Limb (tissue), 2 donors: ENCODE data around the gene RELCH.
A peak's percentile ranks its signal among the peaks of the same experiment; 100 is the strongest.
"Not testable (repeated sequence)": the region's sequence is repeated elsewhere in the genome, so short reads cannot be mapped to it uniquely, and the experiment has no call there.

Source experiments
- DNase-seq, 2 donors: peaks; one replicate each; pipeline ENCODE4 v3.0.0-alpha.2; 2016; ENCODE audit errors: extremely low spot score in 2 of 2

The RELCH gene, protein sequence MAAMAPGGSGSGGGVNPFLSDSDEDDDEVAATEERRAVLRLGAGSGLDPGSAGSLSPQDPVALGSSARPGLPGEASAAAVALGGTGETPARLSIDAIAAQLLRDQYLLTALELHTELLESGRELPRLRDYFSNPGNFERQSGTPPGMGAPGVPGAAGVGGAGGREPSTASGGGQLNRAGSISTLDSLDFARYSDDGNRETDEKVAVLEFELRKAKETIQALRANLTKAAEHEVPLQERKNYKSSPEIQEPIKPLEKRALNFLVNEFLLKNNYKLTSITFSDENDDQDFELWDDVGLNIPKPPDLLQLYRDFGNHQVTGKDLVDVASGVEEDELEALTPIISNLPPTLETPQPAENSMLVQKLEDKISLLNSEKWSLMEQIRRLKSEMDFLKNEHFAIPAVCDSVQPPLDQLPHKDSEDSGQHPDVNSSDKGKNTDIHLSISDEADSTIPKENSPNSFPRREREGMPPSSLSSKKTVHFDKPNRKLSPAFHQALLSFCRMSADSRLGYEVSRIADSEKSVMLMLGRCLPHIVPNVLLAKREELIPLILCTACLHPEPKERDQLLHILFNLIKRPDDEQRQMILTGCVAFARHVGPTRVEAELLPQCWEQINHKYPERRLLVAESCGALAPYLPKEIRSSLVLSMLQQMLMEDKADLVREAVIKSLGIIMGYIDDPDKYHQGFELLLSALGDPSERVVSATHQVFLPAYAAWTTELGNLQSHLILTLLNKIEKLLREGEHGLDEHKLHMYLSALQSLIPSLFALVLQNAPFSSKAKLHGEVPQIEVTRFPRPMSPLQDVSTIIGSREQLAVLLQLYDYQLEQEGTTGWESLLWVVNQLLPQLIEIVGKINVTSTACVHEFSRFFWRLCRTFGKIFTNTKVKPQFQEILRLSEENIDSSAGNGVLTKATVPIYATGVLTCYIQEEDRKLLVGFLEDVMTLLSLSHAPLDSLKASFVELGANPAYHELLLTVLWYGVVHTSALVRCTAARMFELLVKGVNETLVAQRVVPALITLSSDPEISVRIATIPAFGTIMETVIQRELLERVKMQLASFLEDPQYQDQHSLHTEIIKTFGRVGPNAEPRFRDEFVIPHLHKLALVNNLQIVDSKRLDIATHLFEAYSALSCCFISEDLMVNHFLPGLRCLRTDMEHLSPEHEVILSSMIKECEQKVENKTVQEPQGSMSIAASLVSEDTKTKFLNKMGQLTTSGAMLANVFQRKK

DNA sequence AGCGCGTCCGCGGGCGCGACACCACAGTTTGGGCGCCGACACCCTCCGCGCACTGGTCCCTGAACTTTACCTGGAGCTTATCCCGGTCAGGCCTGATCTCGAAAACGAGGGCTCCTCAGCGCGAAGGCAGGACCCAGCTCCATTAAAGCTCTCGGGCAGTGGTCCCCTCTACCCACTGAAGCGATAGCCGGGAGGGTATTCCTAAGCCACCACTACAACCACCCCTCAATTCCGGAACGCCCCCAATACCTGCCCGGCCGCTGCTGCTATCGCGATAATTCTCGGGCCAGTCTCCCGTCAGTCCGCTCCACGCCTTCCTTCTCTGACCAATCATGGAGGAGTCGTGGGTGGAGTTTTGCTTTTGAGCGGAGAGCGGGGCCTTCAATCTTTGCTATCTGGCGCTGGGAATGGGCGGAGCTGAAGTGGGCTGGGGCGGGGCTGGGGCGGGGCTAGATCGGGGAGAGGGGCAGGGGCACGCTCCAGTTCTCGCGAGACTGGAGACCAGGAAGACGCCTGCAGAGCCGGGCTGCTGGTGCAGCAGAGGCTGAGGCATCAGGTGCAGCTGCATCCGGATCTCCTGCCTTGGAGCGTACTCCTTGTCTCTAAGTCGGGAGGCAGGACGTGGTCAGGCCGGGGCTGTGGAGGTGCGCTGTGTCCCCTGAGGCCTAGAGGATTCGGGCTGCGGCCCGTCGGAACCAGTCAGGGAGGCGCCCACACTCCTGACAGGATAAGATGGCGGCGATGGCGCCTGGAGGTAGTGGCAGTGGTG lies at the start of gene RELCH, which contains the start of gene PIGN:
RELCH (plus strand) TSS at position 482 of the 769 bp plus-strand sequence; CDS start at position 733, 251 bp downstream.
PIGN (minus strand) TSS at position 283 of the 769 bp plus-strand sequence. CDS start 25,703 bp downstream, outside the sequence.
- DNase-seq, result peak; percentile 98 to 99

DNA sequence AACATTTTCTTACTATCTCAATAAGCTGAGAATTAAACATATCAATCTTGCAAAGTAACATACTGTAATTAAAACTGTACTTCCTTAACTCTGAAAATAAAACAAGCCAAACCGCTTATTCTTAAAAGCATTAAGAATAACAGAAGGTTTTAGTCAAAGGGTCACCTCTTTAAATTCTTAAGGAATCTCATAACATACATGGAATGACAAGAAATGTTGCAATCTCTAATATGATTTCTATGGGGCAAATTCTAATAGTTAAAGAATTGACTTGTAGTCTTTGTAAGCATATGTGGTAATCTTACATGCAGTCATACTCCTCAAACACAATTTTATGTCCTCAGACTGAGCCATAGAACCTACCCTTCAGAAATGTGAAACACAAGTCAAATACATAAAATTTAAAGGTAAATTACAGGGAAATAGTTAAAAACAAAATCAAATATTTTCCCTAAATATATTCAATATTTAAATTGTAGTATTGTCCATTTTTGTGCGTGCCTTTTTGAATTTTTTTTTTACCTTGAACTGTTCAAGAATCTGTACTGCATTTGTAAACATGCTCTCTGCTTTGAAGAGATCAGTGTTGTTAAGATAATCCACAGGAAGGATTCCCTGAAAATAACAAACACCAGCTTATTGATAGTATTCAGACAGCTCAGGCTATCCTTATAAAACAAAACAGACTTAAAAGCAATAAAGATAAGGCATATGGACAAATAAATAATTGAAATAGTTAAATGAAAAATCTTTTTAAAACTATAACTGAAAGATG lies 48.4 kb upstream of the RELCH start:
- no peak for DNase-seq

DNA sequence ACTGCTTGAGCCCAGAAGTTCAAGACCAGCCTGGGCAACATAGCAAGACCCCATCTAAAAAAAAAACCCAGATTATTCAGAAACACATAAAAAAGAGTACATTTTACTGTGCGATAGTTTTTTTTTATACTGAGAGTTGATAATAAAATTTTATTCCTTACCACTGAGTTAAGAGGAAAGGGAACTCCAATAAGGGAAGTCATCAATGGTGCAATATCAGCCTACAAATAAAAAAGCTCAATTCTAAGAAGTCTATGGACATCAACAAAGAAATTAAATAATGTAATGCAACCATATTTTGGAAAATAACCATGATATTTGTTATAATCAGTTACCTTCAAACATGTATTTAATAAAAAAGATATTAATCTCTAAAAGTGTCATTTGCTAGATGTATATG lies 46.8 kb upstream of the RELCH start:
- DNase-seq, result no peak

DNA sequence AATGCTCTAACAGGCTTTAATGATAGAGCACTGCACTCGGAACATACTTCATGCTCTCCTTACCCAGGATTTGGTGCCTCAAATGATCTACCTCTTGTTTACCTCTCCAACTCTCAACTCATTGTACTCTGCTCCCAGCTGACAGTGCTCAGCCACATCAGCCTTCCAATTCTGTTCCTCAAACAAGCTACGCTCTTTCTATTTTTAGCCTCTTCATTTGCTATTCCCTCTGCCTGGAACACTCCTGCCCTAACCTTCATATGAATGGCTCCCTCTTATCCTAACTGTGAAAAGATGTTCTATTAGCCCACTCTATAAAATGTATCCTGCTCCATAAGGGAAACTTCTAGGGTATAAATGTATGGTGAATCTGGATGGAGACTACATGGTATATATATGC lies 42.7 kb upstream of the RELCH start:
- no peak for DNase-seq

DNA sequence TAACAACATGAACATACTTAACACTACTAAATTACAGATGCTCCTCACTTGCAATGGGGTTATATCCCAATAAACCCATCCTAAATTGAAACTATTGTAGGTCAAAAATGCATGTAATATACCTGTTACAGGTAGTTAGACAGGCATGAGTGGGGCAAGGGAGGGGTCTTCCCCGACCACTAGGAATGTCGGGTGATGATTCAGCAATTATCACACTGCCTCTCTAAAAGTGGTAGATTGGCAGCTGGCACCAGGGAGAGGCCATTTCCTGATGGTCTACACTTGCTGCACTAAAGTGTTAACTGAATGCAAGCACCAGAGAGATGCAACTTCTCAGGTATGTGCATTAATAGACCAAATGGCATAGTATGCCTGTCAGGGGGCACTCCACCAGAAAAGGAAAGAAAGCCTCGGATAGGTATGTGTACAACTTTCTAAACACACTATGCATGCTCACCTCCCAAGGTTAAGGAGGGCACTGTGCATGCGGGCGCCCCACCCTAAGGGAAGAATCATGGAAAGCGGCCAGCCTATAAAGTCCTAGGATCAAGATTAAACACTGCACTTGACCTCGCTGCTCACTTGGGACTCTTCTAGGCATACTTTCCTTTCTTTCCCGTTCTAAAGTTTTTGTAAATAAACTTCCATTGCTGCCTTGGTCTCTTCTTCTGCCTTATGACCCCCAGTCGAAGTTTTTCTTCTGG lies 35.8 kb upstream of the RELCH start:
- DNase-seq, result no peak

DNA sequence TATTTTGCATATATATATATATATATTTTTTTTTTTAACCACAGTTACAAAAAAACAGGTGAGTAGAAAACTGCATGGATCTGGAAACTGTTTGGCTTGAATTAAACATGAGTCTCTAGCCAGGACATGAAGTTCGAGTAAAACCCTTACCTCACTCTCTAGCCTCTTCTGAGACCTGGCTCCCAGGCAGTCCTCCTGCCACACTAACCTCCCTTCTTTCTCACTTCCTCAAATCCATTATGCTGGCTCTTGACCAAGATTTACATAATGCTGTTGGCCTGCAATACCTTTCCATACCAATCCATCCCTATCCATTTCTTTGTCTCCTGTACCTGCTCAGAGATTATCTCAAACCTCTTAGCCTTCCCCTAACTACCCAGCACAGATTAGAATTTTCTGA lies 34.2 kb upstream of the RELCH start:
- no peak for DNase-seq

DNA sequence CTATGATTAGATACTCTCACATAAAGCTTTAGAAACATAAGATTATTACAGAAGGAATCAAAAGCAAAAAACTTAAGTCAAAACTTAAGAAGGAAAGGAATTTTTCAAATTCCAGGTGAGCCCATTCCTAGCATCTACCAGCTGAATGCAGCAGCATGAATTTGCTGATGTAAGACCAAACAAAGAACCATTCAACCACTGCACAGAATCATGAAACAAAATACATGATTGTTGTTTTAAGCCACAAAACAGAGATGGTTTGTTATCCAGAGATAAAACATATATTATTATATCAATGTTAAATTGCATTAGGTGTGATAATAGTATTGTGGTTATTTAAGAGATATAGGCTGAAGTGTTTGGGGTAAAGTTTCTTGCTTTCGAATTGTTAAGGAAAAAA lies 29.2 kb upstream of the RELCH start:
- DNase-seq, result no peak

DNA sequence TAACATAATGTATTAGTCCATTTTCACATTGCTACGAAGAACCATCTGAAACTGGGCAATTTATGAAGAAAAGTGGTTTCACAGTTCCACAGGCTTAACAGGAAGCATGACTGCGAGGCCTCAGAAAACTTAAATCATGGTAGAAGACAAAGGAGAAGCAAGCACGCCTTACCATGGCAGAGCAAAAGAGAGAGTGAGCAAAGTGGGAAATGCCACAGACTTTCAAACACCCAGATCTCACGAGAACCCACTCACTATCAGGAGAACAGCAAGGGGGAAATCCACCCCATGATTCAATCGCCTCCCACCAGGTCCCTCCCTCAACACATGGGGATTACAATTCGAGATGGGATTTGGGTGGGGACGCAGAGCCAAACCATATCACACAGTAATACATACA lies 22.7 kb upstream of the RELCH start:
- DNase-seq, result no peak

DNA sequence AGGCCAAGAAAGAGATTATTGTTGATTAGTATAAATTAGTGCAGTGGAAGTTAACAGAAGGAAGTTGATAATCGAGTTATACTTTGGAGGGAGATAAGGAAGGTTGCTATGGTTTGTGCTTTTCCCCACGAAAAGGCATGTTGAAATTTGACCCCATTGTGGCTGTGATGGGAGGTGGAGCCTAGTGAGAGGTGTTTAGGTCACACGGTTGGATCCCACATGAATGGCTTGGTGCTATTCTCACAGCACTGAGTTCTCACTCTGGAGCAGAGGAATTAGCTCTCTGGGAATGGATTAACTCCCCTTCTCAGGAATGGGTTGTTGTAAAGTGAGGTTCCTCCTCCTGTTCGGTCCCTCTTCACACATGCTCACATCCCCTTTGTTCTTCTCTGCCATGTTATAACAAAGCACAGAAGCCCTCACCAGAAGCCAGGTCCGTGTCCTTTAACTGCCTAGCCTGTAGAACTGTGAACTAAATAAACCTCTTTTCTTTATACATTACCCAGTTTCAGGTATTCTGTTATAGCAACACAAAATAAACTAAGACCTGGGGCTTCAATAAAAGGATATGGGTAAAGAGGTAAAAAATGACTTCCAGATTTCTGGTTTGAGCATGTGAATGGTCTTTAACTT lies 22.1 kb upstream of the RELCH start:
- no peak for DNase-seq

DNA sequence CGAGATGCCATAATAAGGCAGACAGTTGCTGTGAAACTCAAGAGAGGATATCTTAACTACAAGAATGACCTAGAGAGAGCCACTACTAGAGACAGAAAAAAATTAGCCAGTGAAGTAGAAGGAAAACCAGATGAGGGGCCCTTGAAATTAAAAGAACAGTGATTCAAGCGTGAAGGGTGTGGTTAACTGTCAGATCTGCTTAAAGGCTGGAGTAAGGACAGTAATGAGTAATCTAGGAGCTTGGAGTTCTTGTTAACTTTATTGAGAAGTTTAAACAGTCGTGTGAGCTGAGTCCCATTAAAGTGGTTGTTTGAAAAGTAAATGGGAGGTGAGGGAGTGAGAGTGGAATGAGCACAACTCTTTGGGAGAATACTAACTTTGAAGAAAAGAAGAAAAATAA lies 21.5 kb upstream of the RELCH start:
- DNase-seq, result no peak

DNA sequence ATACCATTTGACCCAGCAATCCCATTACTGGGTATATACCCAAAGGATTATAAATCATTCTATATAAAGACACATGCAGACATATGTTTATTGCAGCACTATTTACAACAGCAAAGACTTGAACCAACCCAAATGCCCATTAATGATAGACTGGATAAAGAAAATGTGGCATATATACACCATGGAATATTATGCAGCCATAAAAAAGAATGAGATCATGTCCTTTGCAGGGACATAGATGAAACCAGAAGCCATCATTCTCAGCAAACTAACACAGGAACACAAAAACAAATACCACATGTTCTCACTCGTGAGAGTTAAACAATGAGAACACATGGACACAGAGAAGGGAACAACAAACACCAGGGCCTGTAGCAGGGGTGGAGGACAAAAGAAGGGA lies 20.5 kb upstream of the RELCH start:
- DNase-seq, result not testable (repeated sequence)

DNA sequence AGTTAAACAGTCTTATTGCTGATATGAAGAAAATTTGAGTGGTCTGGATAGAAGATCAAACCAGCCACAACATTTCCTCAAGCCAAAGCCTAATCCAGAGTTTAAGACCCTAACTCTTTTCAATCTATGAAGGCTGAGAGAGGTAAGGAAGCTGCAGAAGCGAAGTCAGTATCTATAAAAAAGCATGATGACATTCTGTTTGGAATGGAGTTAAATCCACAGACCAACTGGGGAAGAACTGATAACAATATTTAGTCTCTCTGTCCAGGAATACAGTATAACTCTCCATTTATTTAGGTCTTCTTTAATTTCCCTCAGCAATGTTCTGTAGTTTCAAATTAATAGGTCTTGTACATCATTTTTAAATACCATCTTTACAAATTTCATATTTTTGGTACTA lies 16.2 kb upstream of the RELCH start:
- DNase-seq, result no peak

DNA sequence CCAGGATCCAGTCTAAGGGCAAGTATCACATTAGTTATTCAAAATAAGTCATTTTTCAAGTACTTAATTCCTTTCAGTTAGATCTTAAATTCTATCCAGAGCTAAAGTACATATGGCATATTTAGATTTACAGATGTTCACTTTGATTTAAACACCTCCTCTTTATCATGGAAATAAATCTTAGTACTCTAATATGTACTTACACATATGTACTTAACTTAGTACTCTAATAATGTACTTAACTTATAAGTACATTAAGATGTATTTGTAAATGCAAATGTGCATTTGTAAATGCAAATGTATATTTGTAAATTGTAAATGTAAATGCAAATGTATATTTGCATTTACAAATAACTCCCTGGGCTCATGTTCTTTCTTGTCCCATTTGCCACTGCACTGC lies 14.8 kb upstream of the RELCH start:
- DNase-seq, result no peak

DNA sequence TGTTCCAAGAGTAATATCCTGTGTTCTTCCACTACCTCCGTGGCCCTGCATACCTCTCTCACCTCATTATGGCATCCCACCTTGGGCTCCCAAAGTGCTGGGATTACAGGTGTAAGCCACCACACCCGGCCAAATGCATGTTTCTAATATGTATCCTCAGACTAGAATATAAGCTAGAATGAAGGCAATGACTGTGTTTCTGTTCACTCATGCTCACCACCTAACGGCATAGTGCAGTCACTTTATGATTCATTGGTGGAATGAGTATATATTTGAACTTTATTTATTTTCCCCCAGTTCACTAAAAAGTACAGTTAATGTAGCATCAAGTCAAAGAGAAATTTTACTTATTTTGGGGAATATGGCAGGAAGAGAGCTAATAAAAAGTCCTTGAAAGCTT lies 11.5 kb upstream of the RELCH start:
- DNase-seq, result no peak

DNA sequence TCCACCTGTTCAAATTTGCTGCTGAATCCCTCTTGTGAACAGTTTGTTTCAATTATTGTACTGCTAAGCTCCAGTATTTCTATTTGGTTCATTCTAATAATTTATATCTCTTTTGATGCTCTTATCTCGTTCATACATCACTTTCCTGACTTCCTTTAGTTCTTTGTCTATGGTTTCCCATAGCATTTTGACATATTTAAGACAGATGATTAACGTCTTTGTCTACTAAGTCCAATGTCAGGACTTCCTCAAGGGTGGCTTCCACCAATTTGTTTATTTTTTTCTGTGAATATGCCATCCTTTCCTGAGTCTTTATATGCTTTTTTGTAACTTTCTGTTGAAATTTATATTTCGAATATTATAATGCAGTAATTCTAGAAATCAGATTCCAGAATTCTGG lies 9.8 kb upstream of the RELCH start:
- no peak for DNase-seq

DNA sequence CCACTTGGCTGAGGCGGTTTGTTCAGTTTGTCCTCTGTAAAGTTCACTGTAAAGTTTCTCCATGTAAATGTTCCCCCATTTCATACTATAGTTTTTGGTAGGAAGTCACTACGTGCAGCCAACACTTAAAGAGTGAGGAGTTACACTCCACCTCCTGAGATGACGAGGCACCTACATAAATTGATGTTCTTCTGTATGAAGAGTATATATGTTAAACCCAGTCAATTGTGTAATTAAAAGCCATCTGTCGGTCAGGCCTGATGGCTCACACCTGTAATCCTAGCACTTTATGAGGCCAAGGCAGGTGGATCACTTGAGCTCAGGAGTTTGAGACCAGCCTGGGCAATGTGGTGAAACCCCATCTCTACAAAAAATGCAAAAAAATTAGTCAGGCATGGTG lies 7.8 kb upstream of the RELCH start:
- DNase-seq, result no peak

DNA sequence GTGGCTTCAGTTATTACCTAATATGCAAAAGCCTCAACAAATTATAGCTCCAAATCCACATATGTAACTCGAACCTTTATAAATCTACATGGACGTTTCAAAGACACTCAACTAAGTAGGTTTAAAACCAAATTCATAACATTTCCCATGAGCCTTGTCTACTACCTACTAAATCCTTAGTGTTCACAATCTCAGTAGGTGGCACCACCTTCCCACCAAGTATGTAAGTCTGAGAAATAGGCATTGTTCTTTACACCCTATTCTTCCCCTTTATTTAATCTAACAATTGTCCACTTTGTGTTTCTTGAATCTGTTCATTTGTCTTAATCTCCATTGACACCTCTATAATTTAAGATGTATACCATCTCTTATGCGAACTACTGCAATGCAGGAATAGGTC lies 4.8 kb upstream of the RELCH start:
- no peak for DNase-seq

DNA sequence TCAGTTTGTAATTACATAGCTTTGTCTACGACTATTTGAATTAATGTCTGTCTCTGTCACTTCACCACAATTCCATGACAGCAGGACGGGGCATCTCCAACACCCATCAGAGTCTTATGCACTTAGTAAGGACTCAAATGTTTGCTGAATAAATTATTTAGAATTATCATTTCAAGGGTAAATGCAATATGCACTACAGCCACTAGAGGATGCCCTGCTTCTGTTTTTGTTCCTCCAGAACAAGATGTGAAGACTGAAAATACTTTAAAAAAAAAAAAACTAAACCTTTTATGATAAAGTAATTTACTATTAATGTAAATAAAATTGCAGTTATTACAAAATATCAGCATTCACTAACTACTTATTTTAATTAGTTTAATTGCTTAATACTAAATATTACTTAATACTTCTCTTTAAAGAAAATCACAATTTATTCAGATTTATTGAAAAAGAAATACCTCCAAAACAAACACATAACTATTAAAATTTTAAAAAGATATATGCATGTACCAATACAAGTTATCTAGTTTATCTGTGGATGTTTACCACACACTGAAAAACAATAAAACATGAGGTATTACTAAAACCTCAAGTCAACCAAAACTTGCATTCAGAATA lies 3.4 kb upstream of the RELCH start:
- DNase-seq, result peak in 1 of 2 donors; percentile 52

DNA sequence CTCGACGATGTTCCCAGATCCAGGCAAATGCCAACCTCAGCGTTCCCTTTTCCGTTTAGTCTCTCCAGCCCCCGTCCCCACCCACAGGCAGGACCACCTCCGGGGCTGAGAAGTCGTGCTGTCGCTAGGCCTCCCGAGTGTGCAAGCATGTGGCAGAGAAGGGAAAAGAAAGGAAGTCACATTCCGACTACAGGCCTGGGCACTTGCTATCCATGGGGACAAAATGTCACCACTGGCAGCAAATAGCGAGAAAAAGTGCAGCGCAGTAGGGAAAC lies 619 bp upstream of the RELCH start:
- peak in 1 of 2 donors; percentile 17 for DNase-seq
